NB4 (cell line): ENCODE data around the gene PTPMT1.

Experiments
- POLR2A ChIP-seq: IDR thresholded peaks from 2 replicates; pipeline ENCODE4 v1.6.1; 2011; ENCODE audit warnings: mild to moderate bottlenecking; ENCODE audit not compliant: insufficient read length; ENCODE audit errors: extremely low read depth
- TF ChIP-seq, protein P1 (sequence below): IDR thresholded peaks from one replicate; pipeline ENCODE4 v1.5.1; 2012; ENCODE audit warnings: low read depth, low read length
- TF ChIP-seq, protein P2 (sequence below): IDR thresholded peaks from 2 replicates; pipeline ENCODE4 v1.6.1; 2011; ENCODE audit warnings: low read depth, low read length

DNA sequence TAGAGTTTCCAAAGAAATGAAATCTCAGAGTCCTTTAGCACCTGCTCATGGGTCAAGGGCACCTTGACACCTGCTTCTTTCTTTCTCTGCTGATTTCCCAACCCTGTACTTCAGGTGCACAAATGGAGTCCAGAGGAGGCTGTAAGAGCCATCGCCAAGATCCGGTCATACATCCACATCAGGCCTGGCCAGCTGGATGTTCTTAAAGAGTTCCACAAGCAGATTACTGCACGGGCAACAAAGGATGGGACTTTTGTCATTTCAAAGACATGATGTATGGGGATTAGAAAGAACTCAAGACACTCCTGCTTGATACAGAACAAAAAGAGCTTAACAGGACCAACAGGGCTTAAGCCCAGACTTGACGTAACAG, 5.9 kb downstream of the PTPMT1 start:
- TF ChIP-seq, protein P1, sequence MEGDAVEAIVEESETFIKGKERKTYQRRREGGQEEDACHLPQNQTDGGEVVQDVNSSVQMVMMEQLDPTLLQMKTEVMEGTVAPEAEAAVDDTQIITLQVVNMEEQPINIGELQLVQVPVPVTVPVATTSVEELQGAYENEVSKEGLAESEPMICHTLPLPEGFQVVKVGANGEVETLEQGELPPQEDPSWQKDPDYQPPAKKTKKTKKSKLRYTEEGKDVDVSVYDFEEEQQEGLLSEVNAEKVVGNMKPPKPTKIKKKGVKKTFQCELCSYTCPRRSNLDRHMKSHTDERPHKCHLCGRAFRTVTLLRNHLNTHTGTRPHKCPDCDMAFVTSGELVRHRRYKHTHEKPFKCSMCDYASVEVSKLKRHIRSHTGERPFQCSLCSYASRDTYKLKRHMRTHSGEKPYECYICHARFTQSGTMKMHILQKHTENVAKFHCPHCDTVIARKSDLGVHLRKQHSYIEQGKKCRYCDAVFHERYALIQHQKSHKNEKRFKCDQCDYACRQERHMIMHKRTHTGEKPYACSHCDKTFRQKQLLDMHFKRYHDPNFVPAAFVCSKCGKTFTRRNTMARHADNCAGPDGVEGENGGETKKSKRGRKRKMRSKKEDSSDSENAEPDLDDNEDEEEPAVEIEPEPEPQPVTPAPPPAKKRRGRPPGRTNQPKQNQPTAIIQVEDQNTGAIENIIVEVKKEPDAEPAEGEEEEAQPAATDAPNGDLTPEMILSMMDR, result no peak
- TF ChIP-seq, protein P2, sequence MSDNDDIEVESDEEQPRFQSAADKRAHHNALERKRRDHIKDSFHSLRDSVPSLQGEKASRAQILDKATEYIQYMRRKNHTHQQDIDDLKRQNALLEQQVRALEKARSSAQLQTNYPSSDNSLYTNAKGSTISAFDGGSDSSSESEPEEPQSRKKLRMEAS, result no peak
- no peak for TF ChIP-seq POLR2A
